ENCODE measurements around the gene AFF2. TPM values are rescaled to one million over a fixed set of nuclear protein-coding genes. Genes with fewer than 3 reads are reported as not detected.

The AFF2 gene
- polyA plus RNA-seq (2012; rRNA removed): not detected in 2 replicates
- polyA plus RNA-seq (2012; cell fraction: cytosol; rRNA removed): not detected in 2 replicates
- polyA plus RNA-seq (2012; cell fraction: nucleus; rRNA removed): not detected in 2 replicates

- H3K9me3 ChIP-seq: no peaks in the 10 kb centered on the region
- peaks cover 17% of the 10 kb centered on the region; the same call in 1 of the 2 replicates for H3K27me3 ChIP-seq (ENCODE audit: insufficient read depth)
- no peaks in the 10 kb centered on the region for H3K79me2 ChIP-seq (ENCODE audit: insufficient read depth)
- H2AFZ ChIP-seq (ENCODE audit: low read depth): no peak within 1 kb of the TSS
- no peaks in the 10 kb centered on the region for H3K36me3 ChIP-seq (replicated peaks in 1 of 2; ENCODE audit: control insufficient read depth in 1 of 2, insufficient read depth in 2 of 2, low read length in 1 of 2)
- peak; percentile 54 for DNase-seq
- H3K4me2 ChIP-seq: peak within 1 kb of the TSS; percentile 52; the same call in 1 of the 2 replicates
- H3K4me1 ChIP-seq (ENCODE audit: control insufficient read depth in 1 of 2, insufficient read depth in 2 of 2, low read depth in 1 of 2, low read length in 1 of 2): no peaks in the 10 kb centered on the region
- no peak within 1 kb of the TSS for H3K27ac ChIP-seq (ENCODE audit: low read depth in 2 of 2, low read length in 1 of 2)
- TF ChIP-seq RAD21 (IDR thresholded peaks at IDR 0.05; ENCODE audit: low read length) (no peak), RXRA (IDR thresholded peaks at IDR 0.05; ENCODE audit: borderline replicate concordance, low read depth) (no peak), ZBTB33 (IDR thresholded peaks at IDR 0.05; ENCODE audit: borderline replicate concordance, low read depth) (no peak), JUND (IDR thresholded peaks at IDR 0.05) (no peak), IRF3 (IDR thresholded peaks at IDR 0.05; ENCODE audit: low read depth, low read length) (no peak), TCF12 (IDR thresholded peaks at IDR 0.05) (no peak), FOXJ3 (CRISPR knock-in tag; IDR thresholded peaks at IDR 0.05) (no peak), CHD2 (IDR thresholded peaks at IDR 0.05; ENCODE audit: low read length, partially characterized antibody) (no peak), FOSL2 (IDR thresholded peaks at IDR 0.05; ENCODE audit: borderline replicate concordance, low read depth) (no peak), NFIC (IDR thresholded peaks at IDR 0.05; ENCODE audit: borderline replicate concordance) (no peak), NRF1 (IDR thresholded peaks at IDR 0.05; ENCODE audit: low read depth, low read length) (no peak), REST (IDR thresholded peaks at IDR 0.05; ENCODE audit: low read depth, low read length) (no peak), MXI1 (IDR thresholded peaks at IDR 0.05; ENCODE audit: low read depth, low read length) (no peak), GABPA (IDR thresholded peaks at IDR 0.05; ENCODE audit: low read depth) (no peak), MAX (IDR thresholded peaks at IDR 0.05; ENCODE audit: low read depth) (no peak)
- H3K4me3 ChIP-seq (ENCODE audit: low read depth in 2 of 2, low read length in 1 of 2): peak within 1 kb of the TSS in 1 of 2 experiments; percentile 30; a peak in 2 of 4 replicates
- H3K9ac ChIP-seq: no peak within 1 kb of the TSS
- H4K20me1 ChIP-seq (ENCODE audit: insufficient read depth): no peaks in the 10 kb centered on the region
- ChIA-PET CTCF (interaction anchor here (2.8 kb wide), 1 partner anchor 30 kb away, joined by 9 read pairs; no protein-coding TSS in a partner anchor), POLR2A (no interaction called here)
- no peaks in the 10 kb centered on the region for H3K9me2 ChIP-seq
- H3F3A ChIP-seq (replicated peaks; ENCODE audit: insufficient read depth): no peaks in the 10 kb centered on the region
- 59% methylated on average over 60 of the region's 115 CpGs for WGBS (ENCODE audit: low lambda C conversion rate)
Observed at GRCh38 chrX:148500423-148501385, at the start of gene AFF2. TSS of gene AFF2 (plus strand) at chrX:148500617. CDS start at chrX:148501098, 481 bp downstream.

Measured in SK-N-SH (cell line).